PC-3 (cell line): ENCODE data around the gene RAB40C.

Source experiments
- CTCF ChIP-seq: fragments of 300-600 bp; sonication (generic); conservative IDR thresholded peaks from 2 replicates; pipeline ENCODE4 v1.5.1; 2017; ENCODE audit warnings: antibody characterized with exemption, low read depth, mild to moderate bottlenecking, low read length
- EZH2 ChIP-seq: fragments of 300-600 bp; sonication (generic); IDR thresholded peaks from one replicate; pipeline ENCODE4 v1.6.1; 2017; ENCODE audit warnings: antibody characterized with exemption, mild to moderate bottlenecking, low read length; ENCODE audit not compliant: unreplicated experiment
- EZH2phosphoT487 ChIP-seq: fragments of 300-600 bp; sonication (generic); IDR thresholded peaks from 2 replicates; pipeline ENCODE4 v1.6.1; 2018; ENCODE audit warnings: mild to moderate bottlenecking, antibody characterized with exemption, low read length, borderline replicate concordance

GRCh38 chr16:662597-662996, 72.7 kb downstream of the RAB40C start:
- TF ChIP-seq CTCF (no peak), EZH2 (no peak), EZH2phosphoT487 (no peak)
